Measurements from ENCODE around the gene MLF1.

The MLF1 gene

GRCh38 chr3:158590223-158590622 lies 19.2 kb downstream of the MLF1 start:
- DNase-seq = no peak

DNA sequence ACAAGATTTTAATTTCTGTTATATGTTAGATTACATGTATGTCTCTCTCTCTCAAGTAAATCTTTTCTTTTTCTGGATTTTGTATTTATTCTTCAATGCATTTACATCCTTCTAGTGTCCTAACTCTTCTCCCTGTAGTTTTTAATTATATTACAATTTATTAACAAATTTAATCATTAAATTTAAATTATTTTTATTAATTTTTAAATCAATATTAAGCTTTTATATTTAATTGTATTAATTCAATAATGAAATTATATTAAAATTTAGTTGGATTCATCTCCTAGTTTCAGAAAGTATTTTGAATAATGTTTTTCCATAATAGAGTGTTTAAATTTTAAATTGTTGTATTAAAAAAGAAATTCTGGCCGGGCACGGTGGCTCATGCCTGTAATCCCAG lies 29.8 kb downstream of the MLF1 start:
- DNase-seq = no peak

DNA sequence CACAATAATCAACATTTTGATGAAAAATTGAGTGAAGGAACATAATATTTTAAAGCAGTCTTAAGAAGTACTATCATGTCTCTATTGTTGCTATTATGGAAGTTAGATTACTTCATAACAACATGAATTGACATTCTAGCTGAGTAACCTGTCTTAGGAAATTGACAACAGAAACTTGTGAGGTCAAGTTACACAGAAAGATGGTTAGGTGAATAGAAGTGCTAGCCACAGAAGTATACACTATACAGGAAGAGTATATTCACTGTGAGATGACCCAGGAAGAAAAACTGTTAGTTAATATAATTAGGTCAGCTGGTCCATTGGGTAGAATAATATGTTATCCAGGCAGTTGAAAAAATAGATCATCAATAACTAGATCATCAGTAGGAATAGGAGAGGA lies 31.2 kb downstream of the MLF1 start:
- DNase-seq = no peak

- no peak for DNase-seq
Observed at GRCh38 chr3:158617982-158618875, 47.2 kb downstream of the MLF1 start.

- no peak for DNase-seq
Observed at GRCh38 chr3:158625881-158626280, 54.9 kb downstream of the MLF1 start.

- DNase-seq = no peak
Observed at GRCh38 chr3:158631981-158632380, 61.0 kb downstream of the MLF1 start.

GRCh38 chr3:158640646-158641045 lies 69.7 kb downstream of the MLF1 start:
- DNase-seq = no peak

- no peak for DNase-seq
Observed at GRCh38 chr3:158642005-158642404, 71.0 kb downstream of the MLF1 start.

DNA sequence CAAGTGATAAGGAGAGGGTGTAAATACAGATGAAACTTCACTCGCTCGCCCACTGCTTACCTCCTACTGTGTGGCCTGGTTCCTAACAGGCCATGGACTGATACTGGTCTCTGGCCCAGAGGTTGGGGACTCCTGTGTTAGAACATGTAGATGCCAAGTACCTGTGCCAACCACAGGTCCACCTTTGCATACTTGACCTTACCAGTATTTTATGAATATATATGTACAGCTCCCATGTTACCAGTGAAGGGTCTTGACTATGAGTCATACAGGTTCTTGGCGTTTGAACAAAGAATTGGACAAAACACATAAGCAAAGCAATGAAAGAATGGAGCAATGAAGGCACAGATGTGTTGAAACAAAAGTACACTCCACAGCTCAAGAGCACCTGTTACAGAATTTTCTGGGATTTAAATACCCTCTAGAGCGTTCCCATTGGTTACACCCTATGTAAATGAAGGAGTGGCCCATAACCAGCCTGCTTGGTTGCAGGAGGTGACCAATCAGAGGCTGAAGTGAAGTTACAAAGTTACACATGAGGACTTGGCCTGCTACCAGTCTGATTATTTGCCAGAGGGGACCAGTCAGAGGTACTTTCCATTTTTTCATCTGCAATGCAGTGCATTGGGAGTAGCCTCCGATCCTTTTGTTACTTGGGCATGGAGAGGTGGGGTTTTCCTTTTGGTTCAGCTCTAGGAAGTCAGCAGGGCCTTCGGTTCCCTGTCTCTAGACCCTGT lies 71.6 kb downstream of the MLF1 start:
- DNase-seq = no peak

DNA sequence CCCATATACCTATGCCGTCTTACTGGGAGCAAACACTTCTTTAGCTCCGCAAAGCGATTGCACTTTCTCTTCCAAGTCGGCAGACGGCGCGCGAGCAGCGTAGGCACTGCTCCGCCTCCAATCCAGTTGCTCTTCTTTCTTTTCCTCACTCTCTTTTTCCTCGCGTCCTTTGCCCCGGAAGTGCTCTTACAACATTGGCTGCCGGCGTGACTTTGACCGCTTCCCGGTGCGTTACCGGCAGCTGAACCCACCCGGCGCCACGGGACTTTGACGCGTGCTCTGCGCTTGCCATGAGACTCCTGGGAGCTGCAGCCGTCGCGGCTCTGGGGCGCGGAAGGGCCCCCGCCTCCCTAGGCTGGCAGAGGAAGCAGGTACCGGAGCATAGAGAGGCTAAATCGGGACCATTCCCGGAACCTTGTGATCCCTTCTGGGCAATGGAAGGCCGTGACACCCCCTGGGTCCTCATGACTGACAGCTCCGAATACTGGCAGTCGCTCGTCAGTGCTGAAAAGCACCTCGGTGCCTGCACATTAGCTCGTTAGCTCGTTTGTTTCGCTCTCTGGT lies 73.4 kb downstream of the MLF1 start, which contains the start of gene GFM1:
Gene GFM1 (plus strand): TSS at position 183 of the 564 bp plus-strand sequence. CDS start 108 bp downstream, at position 291.
- DNase-seq = peak; percentile 78

DNA sequence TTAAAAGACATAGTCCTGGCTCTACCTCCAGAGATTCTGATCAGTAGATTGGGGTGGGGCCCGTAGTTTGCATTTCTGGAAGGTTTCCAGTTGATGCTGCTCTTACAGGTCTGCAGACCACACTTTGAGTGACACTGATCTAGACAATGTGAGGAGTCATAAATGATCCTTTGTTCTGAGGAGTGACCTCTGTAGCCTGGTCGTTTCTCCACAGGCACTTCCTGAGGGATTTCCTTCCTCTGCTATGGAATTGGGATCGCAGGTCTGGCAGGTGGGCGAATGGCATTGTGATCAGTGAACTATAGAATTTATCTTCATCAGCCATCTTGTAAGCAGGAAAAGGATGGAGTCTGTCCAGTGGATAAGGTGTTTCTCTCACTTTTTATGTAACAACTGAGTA lies 78.8 kb downstream of the MLF1 start:
- no peak for DNase-seq

DNA sequence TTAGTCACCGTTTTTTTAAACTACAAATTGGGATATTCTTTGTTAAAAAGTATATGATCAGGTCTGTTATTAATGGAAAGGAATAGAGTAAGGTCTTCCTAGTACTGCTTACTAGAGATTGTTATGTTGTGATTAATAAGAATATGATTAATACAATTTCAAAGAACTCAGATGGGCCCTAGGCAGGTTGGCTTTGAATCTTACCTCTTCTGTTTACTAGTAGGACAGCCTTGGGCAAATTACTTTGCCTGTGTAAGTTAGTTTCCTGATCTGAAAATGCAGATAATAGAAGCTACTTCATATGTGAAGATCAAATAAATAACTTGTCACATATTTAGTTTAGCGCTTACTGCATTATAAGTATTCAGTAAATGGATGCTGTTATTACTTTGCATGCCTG lies 80.2 kb downstream of the MLF1 start:
- DNase-seq = no peak

GRCh38 chr3:158652463-158652862 lies 81.5 kb downstream of the MLF1 start:
- DNase-seq = no peak

All from effector CD8-positive, alpha-beta T cell (primary cell).